Caco-2 (cell line): ENCODE data around the gene CENPW. TPM values are rescaled to one million over a fixed set of nuclear protein-coding genes. Genes with fewer than 3 reads are reported as not detected.

Experiments used
- BruUV-seq: library from RNA; stranded (reverse); fragments of 400-500 nt; replicated peaks from 2 replicates; lab custom pipeline; 2021; lab: Mats Ljungman, UMichigan
- CTCF ChIA-PET: fragments of 300-600 bp; sonication (Branson Sonifier 250); formaldehyde crosslinking; loops from one replicate; lab custom pipeline; 2022; ENCODE audit warnings: antibody characterized with exemption; lab: Charles Lee
- POLR2A ChIA-PET: fragments of 300-600 bp; sonication (Branson Sonifier 250); formaldehyde crosslinking; loops from one replicate; lab custom pipeline; 2022; ENCODE audit warnings: antibody characterized with exemption; lab: Charles Lee
- DNase-seq, 2 experiments: peaks; one replicate each; pipeline versions ENCODE4 v3.0.0 to v3.0.0-alpha.2; 2020 to 2022
- H3K27me3 ChIP-seq: replicated peaks from 2 replicates; pipeline ENCODE4 v1.6.0; 2011; ENCODE audit warnings: low read length; ENCODE audit not compliant: control insufficient read depth, insufficient read depth
- H3K36me3 ChIP-seq: 2 replicates; pipeline ENCODE4 v1.5.1; 2011; ENCODE audit warnings: low read length; ENCODE audit not compliant: control insufficient read depth, insufficient read depth
- H3K4me1 ChIP-seq: fragments of 250-450 bp; sonication (Bioruptor Pico); 2 replicates; pipeline ENCODE4 v1.5.1; 2020; ENCODE audit warnings: mild to moderate bottlenecking
- H3K4me3 ChIP-seq: 2 replicates; pipeline ENCODE4 v1.5.1; 2011; ENCODE audit warnings: low read depth, mild to moderate bottlenecking, control low read depth, low read length
- H3K9me3 ChIP-seq: fragments of 250-450 bp; sonication (Bioruptor Pico); 2 replicates; pipeline ENCODE4 v1.5.1; 2020; ENCODE audit warnings: mild to moderate bottlenecking, moderate library complexity
- H3K27ac Mint-ChIP-seq: one replicate; pipeline ENCODE4 v1.8.0; 2022; ENCODE audit warnings: mixed read lengths; ENCODE audit not compliant: unreplicated experiment
- H3K27me3 Mint-ChIP-seq: one replicate; pipeline ENCODE4 v1.8.0; 2022; ENCODE audit warnings: mixed read lengths; ENCODE audit not compliant: insufficient read depth, unreplicated experiment
- H3K36me3 Mint-ChIP-seq: one replicate; pipeline ENCODE4 v1.8.0; 2022; ENCODE audit warnings: mild to moderate bottlenecking, mixed read lengths; ENCODE audit not compliant: insufficient read depth, unreplicated experiment
- H3K4me1 Mint-ChIP-seq: one replicate; pipeline ENCODE4 v1.8.0; 2022; ENCODE audit warnings: low read depth, mixed read lengths; ENCODE audit not compliant: unreplicated experiment
- H3K4me3 Mint-ChIP-seq: one replicate; pipeline ENCODE4 v1.8.0; 2022; ENCODE audit warnings: mild to moderate bottlenecking, moderate library complexity, mixed read lengths; ENCODE audit not compliant: unreplicated experiment
- H3K9me3 Mint-ChIP-seq: one replicate; pipeline ENCODE4 v1.8.0; 2022; ENCODE audit warnings: mixed read lengths; ENCODE audit not compliant: unreplicated experiment
- intact Hi-C: fragments of 100-400 bp; cut with micrococcal nuclease; formaldehyde crosslinking; loops from one replicate; pipeline ENCODE4 v1.10.0; 2022; ENCODE audit not compliant: unreplicated experiment
- total RNA-seq: library from RNA; stranded (reverse); gene quantifications from 2 replicates; pipeline ENCODE4 v1.2.3, GENCODE V29; 2022
- TF ChIP-seq, protein P1 (sequence below), 2 experiments: fragments of 200-600 bp in 1 of 2; IDR thresholded peaks; 1 replicate in 1 of 2; 2 replicates in 1 of 2; pipeline versions ENCODE4 v1.5.1 to v1.8.0; 2011 to 2022; ENCODE audit warnings: antibody characterized with exemption in 1 of 2, control low read depth in 1 of 2, inconsistent platforms in 1 of 2, low read depth in 1 of 2, low read length in 1 of 2, mild to moderate bottlenecking in 1 of 2, moderate library complexity in 1 of 2; ENCODE audit not compliant: insufficient read depth in 1 of 2, severe bottlenecking in 1 of 2, unreplicated experiment in 1 of 2

CENPW gene
- total RNA-seq, 1 experiment from 2014 or later: 64.4 TPM

DNA sequence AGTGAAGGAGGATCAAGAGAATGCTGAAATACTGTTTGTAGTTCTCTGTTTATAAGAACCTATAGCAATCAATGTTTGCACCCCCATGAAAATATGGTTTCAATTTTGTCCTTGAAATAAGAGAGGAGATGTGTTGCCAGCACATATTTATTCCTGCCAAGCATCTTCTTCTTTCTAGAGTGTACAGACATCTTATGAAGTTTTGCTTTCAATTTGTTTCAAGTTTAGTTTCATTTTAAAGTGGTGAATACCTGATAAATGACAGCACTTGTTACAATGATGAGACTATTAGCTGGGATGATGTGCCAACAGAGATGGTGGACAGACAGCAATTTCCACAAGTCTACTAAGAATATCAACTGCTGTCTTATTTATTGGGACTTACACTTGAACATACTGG, 39.2 kb upstream of the CENPW start:
- ChIA-PET POLR2A (no interaction called here), CTCF (no interaction called here)
- no peak overlapping the region for H3K4me3 ChIP-seq
- DNase-seq: no peak
- Mint-ChIP-seq H3K27me3 (peaks cover 3% of the 10 kb centered on the region), H3K36me3 (no peaks in the 10 kb centered on the region), H3K4me3 (no peak overlapping the region), H3K27ac (no peak overlapping the region), H3K4me1 (no peaks in the 10 kb centered on the region), H3K9me3 (no peaks in the 10 kb centered on the region)
- no peaks in the 10 kb centered on the region for H3K36me3 ChIP-seq
- H3K9me3 ChIP-seq: no peaks in the 10 kb centered on the region
- no peaks in the 10 kb centered on the region for H3K4me1 ChIP-seq
- intact Hi-C loops: no loop called here
- no TSS peak for BruUV-seq
- TF ChIP-seq, protein P1, sequence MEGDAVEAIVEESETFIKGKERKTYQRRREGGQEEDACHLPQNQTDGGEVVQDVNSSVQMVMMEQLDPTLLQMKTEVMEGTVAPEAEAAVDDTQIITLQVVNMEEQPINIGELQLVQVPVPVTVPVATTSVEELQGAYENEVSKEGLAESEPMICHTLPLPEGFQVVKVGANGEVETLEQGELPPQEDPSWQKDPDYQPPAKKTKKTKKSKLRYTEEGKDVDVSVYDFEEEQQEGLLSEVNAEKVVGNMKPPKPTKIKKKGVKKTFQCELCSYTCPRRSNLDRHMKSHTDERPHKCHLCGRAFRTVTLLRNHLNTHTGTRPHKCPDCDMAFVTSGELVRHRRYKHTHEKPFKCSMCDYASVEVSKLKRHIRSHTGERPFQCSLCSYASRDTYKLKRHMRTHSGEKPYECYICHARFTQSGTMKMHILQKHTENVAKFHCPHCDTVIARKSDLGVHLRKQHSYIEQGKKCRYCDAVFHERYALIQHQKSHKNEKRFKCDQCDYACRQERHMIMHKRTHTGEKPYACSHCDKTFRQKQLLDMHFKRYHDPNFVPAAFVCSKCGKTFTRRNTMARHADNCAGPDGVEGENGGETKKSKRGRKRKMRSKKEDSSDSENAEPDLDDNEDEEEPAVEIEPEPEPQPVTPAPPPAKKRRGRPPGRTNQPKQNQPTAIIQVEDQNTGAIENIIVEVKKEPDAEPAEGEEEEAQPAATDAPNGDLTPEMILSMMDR (IDR thresholded peaks at IDR 0.05; ENCODE audit: insufficient read depth in 1 of 2, low read depth in 1 of 2, low read length in 1 of 2, severe bottlenecking in 1 of 2, unreplicated experiment in 1 of 2): no peak
- no peaks in the 10 kb centered on the region for H3K27me3 ChIP-seq

GRCh38 chr6:126302191-126302590, 37.7 kb upstream of the CENPW start:
- no TSS peak for BruUV-seq
- H3K36me3 Mint-ChIP-seq: no peaks in the 10 kb centered on the region
- no peaks in the 10 kb centered on the region for H3K9me3 Mint-ChIP-seq
- Histone ChIP-seq H3K4me3 (no peak overlapping the region), H3K9me3 (no peaks in the 10 kb centered on the region), H3K36me3 (no peaks in the 10 kb centered on the region), H3K27me3 (no peaks in the 10 kb centered on the region), H3K4me1 (no peaks in the 10 kb centered on the region)
- ChIA-PET POLR2A (no interaction called here), CTCF (no interaction called here)
- TF ChIP-seq, protein P1 (IDR thresholded peaks at IDR 0.05; ENCODE audit: insufficient read depth in 1 of 2, low read depth in 1 of 2, low read length in 1 of 2, severe bottlenecking in 1 of 2, unreplicated experiment in 1 of 2): no peak
- H3K4me1 Mint-ChIP-seq: no peaks in the 10 kb centered on the region
- no peak overlapping the region for H3K4me3 Mint-ChIP-seq
- peaks cover 3% of the 10 kb centered on the region for H3K27me3 Mint-ChIP-seq
- intact Hi-C loops: no loop called here
- DNase-seq: no peak
- no peak overlapping the region for H3K27ac Mint-ChIP-seq

GRCh38 chr6:126307849-126308248, 32.1 kb upstream of the CENPW start:
- no peak overlapping the region for H3K4me3 ChIP-seq
- ChIA-PET CTCF (no interaction called here), POLR2A (no interaction called here)
- TF ChIP-seq, protein P1 (IDR thresholded peaks at IDR 0.05; ENCODE audit: insufficient read depth in 1 of 2, low read depth in 1 of 2, low read length in 1 of 2, severe bottlenecking in 1 of 2, unreplicated experiment in 1 of 2): no peak
- no peak for DNase-seq
- intact Hi-C loops: no loop called here
- H3K27me3 ChIP-seq: no peaks in the 10 kb centered on the region
- Mint-ChIP-seq H3K27me3 (no peaks in the 10 kb centered on the region), H3K4me3 (no peak overlapping the region), H3K36me3 (no peaks in the 10 kb centered on the region), H3K4me1 (no peaks in the 10 kb centered on the region), H3K27ac (no peak overlapping the region), H3K9me3 (no peaks in the 10 kb centered on the region)
- BruUV-seq: no TSS peak
- no peaks in the 10 kb centered on the region for H3K4me1 ChIP-seq
- H3K36me3 ChIP-seq: no peaks in the 10 kb centered on the region
- no peaks in the 10 kb centered on the region for H3K9me3 ChIP-seq
